Measurements from ENCODE around the gene MDFI. TPM values are rescaled to one million over a fixed set of nuclear protein-coding genes. Genes with fewer than 3 reads are reported as not detected.

The MDFI gene
- total RNA-seq, 2 experiments from 2014 or later: not detected

DNA sequence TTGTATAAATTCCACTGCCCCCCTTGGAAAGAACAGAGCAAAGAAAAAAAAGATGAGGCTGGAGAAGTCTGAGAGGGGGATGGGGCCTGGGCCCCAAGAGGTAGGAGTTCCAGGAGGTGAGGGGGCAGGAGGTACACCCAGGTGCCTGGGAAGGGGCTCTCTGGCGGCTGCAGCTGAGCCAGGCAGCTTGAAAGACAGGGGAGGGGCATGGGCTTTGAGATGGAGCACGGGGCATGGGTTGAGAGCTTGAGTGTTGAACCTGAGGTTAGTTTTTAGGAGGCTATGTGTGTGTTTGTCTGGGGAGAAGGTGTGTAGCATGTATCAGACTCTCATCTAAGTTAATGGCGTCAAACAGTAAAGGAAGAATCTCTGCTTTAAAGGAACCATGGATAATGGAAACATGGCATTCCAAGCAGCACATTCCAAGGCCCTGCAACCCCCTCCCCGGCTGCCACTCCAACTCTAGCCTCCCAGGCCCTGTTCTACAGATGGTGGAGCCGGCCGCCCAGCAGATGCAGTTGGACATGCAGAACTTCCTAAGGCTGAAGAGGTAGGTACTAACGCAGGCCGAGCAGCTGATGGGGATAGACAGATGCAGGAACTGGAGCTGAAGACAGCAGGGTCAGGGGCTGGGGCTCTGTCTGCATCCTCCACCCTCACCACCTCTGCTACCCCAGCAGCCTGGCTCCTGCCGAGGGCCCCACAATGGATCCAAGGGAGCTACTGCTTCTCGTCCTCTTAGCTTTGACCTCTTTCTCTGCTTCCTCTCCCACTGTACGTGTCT is 42.1 kb downstream of the MDFI start:
- no peaks in the 10 kb centered on the region for H3K36me3 Mint-ChIP-seq (ENCODE audit: low read depth)
- DNase-seq (no peak), ATAC-seq (no peak)
- TF ChIP-seq, protein P1, sequence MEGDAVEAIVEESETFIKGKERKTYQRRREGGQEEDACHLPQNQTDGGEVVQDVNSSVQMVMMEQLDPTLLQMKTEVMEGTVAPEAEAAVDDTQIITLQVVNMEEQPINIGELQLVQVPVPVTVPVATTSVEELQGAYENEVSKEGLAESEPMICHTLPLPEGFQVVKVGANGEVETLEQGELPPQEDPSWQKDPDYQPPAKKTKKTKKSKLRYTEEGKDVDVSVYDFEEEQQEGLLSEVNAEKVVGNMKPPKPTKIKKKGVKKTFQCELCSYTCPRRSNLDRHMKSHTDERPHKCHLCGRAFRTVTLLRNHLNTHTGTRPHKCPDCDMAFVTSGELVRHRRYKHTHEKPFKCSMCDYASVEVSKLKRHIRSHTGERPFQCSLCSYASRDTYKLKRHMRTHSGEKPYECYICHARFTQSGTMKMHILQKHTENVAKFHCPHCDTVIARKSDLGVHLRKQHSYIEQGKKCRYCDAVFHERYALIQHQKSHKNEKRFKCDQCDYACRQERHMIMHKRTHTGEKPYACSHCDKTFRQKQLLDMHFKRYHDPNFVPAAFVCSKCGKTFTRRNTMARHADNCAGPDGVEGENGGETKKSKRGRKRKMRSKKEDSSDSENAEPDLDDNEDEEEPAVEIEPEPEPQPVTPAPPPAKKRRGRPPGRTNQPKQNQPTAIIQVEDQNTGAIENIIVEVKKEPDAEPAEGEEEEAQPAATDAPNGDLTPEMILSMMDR (IDR thresholded peaks at IDR 0.05): no peak
- CTCF ChIA-PET: interaction anchor here (0.8 to 3.7 kb wide), 5 partner anchors 10 to 312 kb away, joined by 3 to 31 read pairs (median 9); no protein-coding TSS in a partner anchor
- intact Hi-C loops (cut with micrococcal nuclease): loop anchor here (5.0 kb wide), 1 partner anchor 313 kb away; no protein-coding TSS in a partner anchor
- H3K9me3 Mint-ChIP-seq: no peaks in the 10 kb centered on the region
- no peak overlapping the region for H3K4me3 Mint-ChIP-seq
- peaks cover 5% of the 10 kb centered on the region for H3K4me1 Mint-ChIP-seq (ENCODE audit: low read depth)
- POLR2A ChIA-PET: interaction anchor here (1.1 kb wide), 1 partner anchor 33 kb away, joined by 3 read pairs; no protein-coding TSS in a partner anchor
- peaks cover 1% of the 10 kb centered on the region for H3K27me3 Mint-ChIP-seq
- H3K27ac Mint-ChIP-seq: no peak overlapping the region

DNA sequence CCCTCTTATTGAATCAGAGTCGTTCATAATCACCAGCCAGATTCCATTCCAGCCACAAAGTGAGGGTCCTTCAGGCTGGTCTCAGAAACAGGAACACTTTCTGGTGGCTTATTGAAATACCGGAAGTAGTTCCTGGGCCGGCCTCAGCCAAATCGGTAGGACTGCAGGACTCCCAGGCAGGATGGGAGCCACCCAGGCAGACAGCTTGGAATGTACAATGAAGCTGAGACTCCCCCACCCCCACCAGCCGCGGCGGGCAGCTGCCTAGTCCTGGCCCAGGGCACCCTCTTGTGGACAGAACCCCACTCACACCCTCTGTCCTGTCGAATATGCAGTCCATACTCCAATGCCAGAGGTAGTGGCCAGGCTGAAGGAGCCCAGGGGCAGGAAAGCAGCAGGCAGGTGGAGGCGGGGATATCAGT is 43.8 kb downstream of the MDFI start:
- Mint-ChIP-seq H3K4me3 (peak overlapping the region; percentile 70), H3K27ac (no peak overlapping the region), H3K27me3 (peaks cover 1% of the 10 kb centered on the region), H3K9me3 (no peaks in the 10 kb centered on the region), H3K4me1 (ENCODE audit: low read depth) (peaks cover 5% of the 10 kb centered on the region), H3K36me3 (ENCODE audit: low read depth) (no peaks in the 10 kb centered on the region)
- POLR2A ChIA-PET: no interaction called here
- intact Hi-C loops (cut with micrococcal nuclease): loop anchor here (2.0 to 5.0 kb wide), 2 partner anchors 79 to 315 kb away; no protein-coding TSS in a partner anchor
- ATAC-seq (peak; percentile 85), DNase-seq (peak; percentile 88)
- TF ChIP-seq, protein P1 (IDR thresholded peaks at IDR 0.05): peak; percentile 73
- CTCF ChIA-PET: interaction anchor here (0.6 to 3.7 kb wide), 10 partner anchors 25 to 314 kb away, joined by 3 to 31 read pairs (median 4); no protein-coding TSS in a partner anchor

DNA sequence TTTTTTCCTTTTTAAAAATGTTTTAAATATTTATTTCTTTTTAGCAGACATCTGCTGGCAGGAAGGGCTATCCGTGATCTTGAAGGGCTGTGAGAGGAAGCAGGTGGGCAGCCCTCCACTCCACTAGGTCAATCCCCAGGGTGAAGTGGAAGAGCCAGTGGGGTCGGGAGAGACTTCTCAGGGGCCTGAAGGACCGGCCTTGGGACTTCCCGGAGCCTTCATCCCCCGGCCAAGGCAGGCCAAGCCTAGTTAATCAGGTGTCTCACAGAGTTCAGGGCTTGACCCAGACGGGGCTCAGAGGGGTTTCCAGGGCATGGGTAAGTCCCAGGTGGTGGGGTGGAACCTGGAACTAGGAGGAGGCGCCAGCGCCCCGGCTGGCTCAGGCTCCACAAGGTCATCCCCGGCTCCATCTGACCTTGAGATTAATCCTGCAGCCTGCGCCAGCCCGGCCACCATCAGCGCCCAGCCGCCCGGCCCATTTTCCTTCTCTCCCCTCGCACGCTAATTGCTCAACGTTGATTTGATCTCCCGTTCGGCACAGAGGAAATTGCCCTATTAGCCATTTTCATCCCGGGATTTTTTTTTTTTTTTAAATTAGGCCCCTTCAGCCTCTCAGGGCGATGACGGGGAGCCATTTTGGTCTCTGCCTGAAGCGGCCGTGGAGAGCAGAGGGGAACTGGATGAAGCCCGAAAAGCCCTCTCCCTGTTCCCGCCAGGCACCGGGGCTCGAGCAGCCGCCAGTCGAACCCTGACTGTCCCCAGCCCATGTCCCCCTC is 44.4 kb downstream of the MDFI start:
- intact Hi-C loops (cut with micrococcal nuclease): loop anchor here (2.0 to 5.0 kb wide), 2 partner anchors 80 to 315 kb away; no protein-coding TSS in a partner anchor
- H3K27ac Mint-ChIP-seq: peak overlapping the region; percentile 68
- no peaks in the 10 kb centered on the region for H3K36me3 Mint-ChIP-seq (ENCODE audit: low read depth)
- no peaks in the 10 kb centered on the region for H3K9me3 Mint-ChIP-seq
- TF ChIP-seq, protein P1 (IDR thresholded peaks at IDR 0.05): no peak
- peaks cover 1% of the 10 kb centered on the region for H3K27me3 Mint-ChIP-seq
- H3K4me1 Mint-ChIP-seq (ENCODE audit: low read depth): peaks cover 5% of the 10 kb centered on the region
- ChIA-PET CTCF (interaction anchor here (0.6 to 5.2 kb wide), 66 partner anchors 8 to 404 kb away, joined by 3 to 107 read pairs (median 4); partner anchors contain the start of gene TOMM6), POLR2A (interaction anchor here (1.0 kb wide), 1 partner anchor 80 kb away, joined by 3 read pairs; no protein-coding TSS in a partner anchor)
- DNase-seq (no peak), ATAC-seq (no peak)
- peak overlapping the region; percentile 70 for H3K4me3 Mint-ChIP-seq

DNA sequence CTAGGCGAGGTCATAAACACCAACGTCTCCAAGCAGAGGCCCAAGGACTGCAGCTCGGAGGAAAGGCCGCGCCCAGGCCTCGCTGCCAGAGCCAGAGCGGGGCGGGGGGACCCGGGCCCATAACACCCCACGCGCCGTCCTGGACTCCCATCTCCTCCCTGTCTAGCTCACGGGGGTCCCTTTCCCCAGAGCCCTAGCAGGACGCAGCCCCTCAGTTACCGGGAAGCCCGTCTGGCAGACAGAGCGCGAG is 44.9 kb downstream of the MDFI start:
- Mint-ChIP-seq H3K36me3 (ENCODE audit: low read depth) (no peaks in the 10 kb centered on the region), H3K4me3 (peak overlapping the region; percentile 70), H3K27me3 (peaks cover 1% of the 10 kb centered on the region), H3K4me1 (ENCODE audit: low read depth) (peaks cover 5% of the 10 kb centered on the region), H3K27ac (peak overlapping the region; percentile 68), H3K9me3 (no peaks in the 10 kb centered on the region)
- DNase-seq (no peak), ATAC-seq (peak; percentile 2)
- TF ChIP-seq, protein P1 (IDR thresholded peaks at IDR 0.05): no peak
- ChIA-PET CTCF (interaction anchor here (0.6 to 5.2 kb wide), 59 partner anchors 9 to 404 kb away, joined by 3 to 107 read pairs (median 4); partner anchors contain the start of gene TOMM6), POLR2A (interaction anchor here (1.0 kb wide), 1 partner anchor 81 kb away, joined by 3 read pairs; no protein-coding TSS in a partner anchor)
- intact Hi-C loops (cut with micrococcal nuclease): loop anchor here (2.0 to 5.0 kb wide), 2 partner anchors 80 to 316 kb away; no protein-coding TSS in a partner anchor
